ENCODE measurements around the gene KSR2.

KSR2 gene

GRCh38 chr12:117607778-117608177 lies 361.0 kb downstream of the KSR2 start:
- DNase-seq = no peak
- in situ Hi-C loops (cut with MboI; ENCODE audit: low pct_unique_long_range_greater_than_20kb, low sequenced_read_pairs) = no loop called here

GRCh38 chr12:117606945-117607344 lies 361.8 kb downstream of the KSR2 start:
- no peak for DNase-seq
- in situ Hi-C loops (cut with MboI; ENCODE audit: low pct_unique_long_range_greater_than_20kb, low sequenced_read_pairs) = no loop called here

- DNase-seq = no peak
- in situ Hi-C loops (cut with MboI; ENCODE audit: low pct_unique_long_range_greater_than_20kb, low sequenced_read_pairs) = no loop called here
Measured at GRCh38 chr12:117606024-117606423, 362.8 kb downstream of the KSR2 start.

- in situ Hi-C loops (cut with MboI; ENCODE audit: low pct_unique_long_range_greater_than_20kb, low sequenced_read_pairs) = no loop called here
- no peak for DNase-seq
Measured at GRCh38 chr12:117603316-117604113, 365.3 kb downstream of the KSR2 start.

GRCh38 chr12:117599849-117600248 lies 368.9 kb downstream of the KSR2 start:
- DNase-seq = no peak
- in situ Hi-C loops (cut with MboI; ENCODE audit: low pct_unique_long_range_greater_than_20kb, low sequenced_read_pairs) = no loop called here

GRCh38 chr12:117596968-117597367 lies 371.8 kb downstream of the KSR2 start:
- in situ Hi-C loops (cut with MboI; ENCODE audit: low pct_unique_long_range_greater_than_20kb, low sequenced_read_pairs) = no loop called here
- no peak for DNase-seq

- in situ Hi-C loops (cut with MboI; ENCODE audit: low pct_unique_long_range_greater_than_20kb, low sequenced_read_pairs) = no loop called here
Measured at GRCh38 chr12:117595751-117596150, 373.0 kb downstream of the KSR2 start.

GRCh38 chr12:117594481-117594880 lies 374.3 kb downstream of the KSR2 start:
- in situ Hi-C loops (cut with MboI; ENCODE audit: low pct_unique_long_range_greater_than_20kb, low sequenced_read_pairs) = no loop called here
- DNase-seq = no peak

More at GRCh38 chr12:117595751-117596150, 373.0 kb downstream of the KSR2 start:
- DNase-seq = no peak

GRCh38 chr12:117593815-117594400 lies 374.9 kb downstream of the KSR2 start:
- DNase-seq = no peak
- in situ Hi-C loops (cut with MboI; ENCODE audit: low pct_unique_long_range_greater_than_20kb, low sequenced_read_pairs) = no loop called here

- in situ Hi-C loops (cut with MboI; ENCODE audit: low pct_unique_long_range_greater_than_20kb, low sequenced_read_pairs) = no loop called here
- no peak for DNase-seq
Measured at GRCh38 chr12:117592588-117593305, 376.0 kb downstream of the KSR2 start.

- in situ Hi-C loops (cut with MboI; ENCODE audit: low pct_unique_long_range_greater_than_20kb, low sequenced_read_pairs) = no loop called here
- no peak for DNase-seq
Measured at GRCh38 chr12:117590999-117591398, 377.8 kb downstream of the KSR2 start.

- in situ Hi-C loops (cut with MboI; ENCODE audit: low pct_unique_long_range_greater_than_20kb, low sequenced_read_pairs) = no loop called here
- DNase-seq = no peak
Measured at GRCh38 chr12:117590386-117590785, 378.4 kb downstream of the KSR2 start.

GRCh38 chr12:117589021-117589420 lies 379.8 kb downstream of the KSR2 start:
- no peak for DNase-seq
- in situ Hi-C loops (cut with MboI; ENCODE audit: low pct_unique_long_range_greater_than_20kb, low sequenced_read_pairs) = no loop called here

GRCh38 chr12:117587631-117588287 lies 381.0 kb downstream of the KSR2 start:
- peak; percentile 55 for DNase-seq
- in situ Hi-C loops (cut with MboI; ENCODE audit: low pct_unique_long_range_greater_than_20kb, low sequenced_read_pairs) = no loop called here

GRCh38 chr12:117583677-117584225 lies 385.0 kb downstream of the KSR2 start:
- in situ Hi-C loops (cut with MboI; ENCODE audit: low pct_unique_long_range_greater_than_20kb, low sequenced_read_pairs) = no loop called here
- no peak for DNase-seq

- in situ Hi-C loops (cut with MboI; ENCODE audit: low pct_unique_long_range_greater_than_20kb, low sequenced_read_pairs) = no loop called here
Measured at GRCh38 chr12:117583092-117583491, 385.7 kb downstream of the KSR2 start.

GRCh38 chr12:117582135-117582784 lies 386.5 kb downstream of the KSR2 start:
- in situ Hi-C loops (cut with MboI; ENCODE audit: low pct_unique_long_range_greater_than_20kb, low sequenced_read_pairs) = no loop called here
- DNase-seq = no peak

More at GRCh38 chr12:117583092-117583491, 385.7 kb downstream of the KSR2 start:
- no peak for DNase-seq

- peak; percentile 6 for DNase-seq
Measured at GRCh38 chr12:117580718-117581062, 388.1 kb downstream of the KSR2 start.

More at GRCh38 chr12:117580718-117581062, 388.1 kb downstream of the KSR2 start:
- in situ Hi-C loops (cut with MboI; ENCODE audit: low pct_unique_long_range_greater_than_20kb, low sequenced_read_pairs) = no loop called here
